ENCODE data around the gene WDHD1.

GRCh38 chr14:55028066-55028465, 1.2 kb upstream of the WDHD1 start:
- TF ChIP-seq USF2 (IDR thresholded peaks at IDR 0.05; ENCODE audit: low read length): no peak
- TF ChIP-seq SP2 (IDR thresholded peaks at IDR 0.05; ENCODE audit: low read length): no peak
- TF ChIP-seq CEBPB (IDR thresholded peaks at IDR 0.05; ENCODE audit: low read depth, low read length): no peak
- TF ChIP-seq SRF (IDR thresholded peaks at IDR 0.05; ENCODE audit: low read depth, low read length): no peak
- no peak for TF ChIP-seq CTCF (IDR thresholded peaks at IDR 0.05; ENCODE audit: control extremely low read depth in 1 of 3, insufficient read depth in 1 of 3, low read depth in 1 of 3, low read length in 3 of 3)
- TF ChIP-seq POLR2AphosphoS5 (IDR thresholded peaks at IDR 0.05; ENCODE audit: low read depth, low read length): no peak
- TF ChIP-seq EP300 (IDR thresholded peaks at IDR 0.05; ENCODE audit: borderline replicate concordance in 1 of 2, low read depth in 2 of 2, low read length in 2 of 2): no peak
- no peak for TF ChIP-seq CREB1 (IDR thresholded peaks at IDR 0.05)
- TF ChIP-seq CHD1 (IDR thresholded peaks at IDR 0.05; ENCODE audit: low read depth, low read length): no peak
- TF ChIP-seq RFX5 (IDR thresholded peaks at IDR 0.05; ENCODE audit: borderline replicate concordance, low read depth, low read length): no peak
- no peak for TF ChIP-seq ZNF274 (IDR thresholded peaks at IDR 0.05; ENCODE audit: borderline replicate concordance, extremely low read depth, low read length)
- TF ChIP-seq BRCA1 (IDR thresholded peaks at IDR 0.05; ENCODE audit: low read depth, low read length): no peak
- TF ChIP-seq, protein P1, sequence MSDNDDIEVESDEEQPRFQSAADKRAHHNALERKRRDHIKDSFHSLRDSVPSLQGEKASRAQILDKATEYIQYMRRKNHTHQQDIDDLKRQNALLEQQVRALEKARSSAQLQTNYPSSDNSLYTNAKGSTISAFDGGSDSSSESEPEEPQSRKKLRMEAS (IDR thresholded peaks at IDR 0.05): no peak

Measured in H1 (cell line).